Astrocyte of the hippocampus (primary cell): ENCODE results near the gene ANKRD6.

Experiments used
- DNase-seq: peaks from one replicate; pipeline ENCODE4 v3.0.0; 2011; ENCODE audit warnings: low read depth, low spot score

ANKRD6 gene

GRCh38 chr6:89413006-89413400, 19.9 kb upstream of the ANKRD6 start:
- no peak for DNase-seq

- no peak for DNase-seq
These were observed 18.7 kb upstream of the ANKRD6 start for GRCh38 chr6:89414215-89414614.

GRCh38 chr6:89415185-89415584, 17.8 kb upstream of the ANKRD6 start:
- peak; percentile 37 for DNase-seq

- DNase-seq = no peak
These were observed 16.2 kb upstream of the ANKRD6 start for GRCh38 chr6:89416796-89417195.

- DNase-seq = peak; percentile 87
These were observed 2.6 kb upstream of the ANKRD6 start for GRCh38 chr6:89430201-89430962.

- DNase-seq = peak; percentile 51
These were observed 549 bp downstream of the ANKRD6 start for GRCh38 chr6:89433252-89434149.

- DNase-seq = no peak
These were observed 1.2 kb downstream of the ANKRD6 start for GRCh38 chr6:89434150-89434499.

GRCh38 chr6:89434954-89435353, 2.0 kb downstream of the ANKRD6 start:
- no peak for DNase-seq

GRCh38 chr6:89436226-89436625, 3.3 kb downstream of the ANKRD6 start:
- DNase-seq = peak; percentile 26

- no peak for DNase-seq
These were observed 5.3 kb downstream of the ANKRD6 start for GRCh38 chr6:89438248-89438647.

GRCh38 chr6:89439014-89439413, 6.1 kb downstream of the ANKRD6 start:
- DNase-seq = no peak

- no peak for DNase-seq
These were observed 7.2 kb downstream of the ANKRD6 start for GRCh38 chr6:89440200-89440599.

GRCh38 chr6:89443658-89444057, 10.7 kb downstream of the ANKRD6 start:
- DNase-seq = no peak

GRCh38 chr6:89449193-89449592, 16.2 kb downstream of the ANKRD6 start:
- no peak for DNase-seq

GRCh38 chr6:89452281-89452680, 19.3 kb downstream of the ANKRD6 start:
- DNase-seq = no peak

- DNase-seq = no peak
These were observed 21.3 kb downstream of the ANKRD6 start for GRCh38 chr6:89454300-89454699.

GRCh38 chr6:89458704-89459103, 25.8 kb downstream of the ANKRD6 start:
- no peak for DNase-seq

GRCh38 chr6:89459501-89459900, 26.5 kb downstream of the ANKRD6 start:
- DNase-seq = no peak

GRCh38 chr6:89460713-89461112, 27.8 kb downstream of the ANKRD6 start:
- DNase-seq = no peak

- no peak for DNase-seq
These were observed 29.6 kb downstream of the ANKRD6 start for GRCh38 chr6:89462503-89462902.

GRCh38 chr6:89464295-89464694, 31.3 kb downstream of the ANKRD6 start:
- DNase-seq = no peak

- no peak for DNase-seq
These were observed 34.5 kb downstream of the ANKRD6 start for GRCh38 chr6:89467437-89467836.

GRCh38 chr6:89468998-89469397, 36.0 kb downstream of the ANKRD6 start:
- DNase-seq = no peak
